Panc1 (cell line): ENCODE measurements around the gene SRSF5. TPM values are rescaled to one million over a fixed set of nuclear protein-coding genes. Genes with fewer than 3 reads are reported as not detected.

Experiments used
- ATAC-seq: fragments of 200-7000 bp; cut with Tn5 transposase; 2 replicates; pipeline ENCODE4 v1.9.1; 2020; ENCODE audit warnings: mild to moderate bottlenecking, moderate library complexity
- BruUV-seq: library from RNA; stranded (reverse); fragments of 400-500 nt; replicated peaks from 2 replicates; lab custom pipeline; 2021; lab: Mats Ljungman, UMichigan
- CTCF ChIA-PET: fragments of 300-600 bp; sonication (Branson Sonifier 250); formaldehyde crosslinking; loops from one replicate; lab custom pipeline; 2022; ENCODE audit warnings: antibody characterized with exemption; lab: Charles Lee
- POLR2A ChIA-PET: fragments of 300-600 bp; sonication (Branson Sonifier 250); formaldehyde crosslinking; loops from one replicate; lab custom pipeline; 2022; ENCODE audit warnings: antibody characterized with exemption; lab: Charles Lee
- DNase-seq: peaks from one replicate; pipeline ENCODE4 v3.0.0-alpha.2; 2010; ENCODE audit warnings: low read depth, low spot score
- H3K27ac ChIP-seq: 2 replicates; pipeline ENCODE4 v1.5.1; 2011; ENCODE audit warnings: mild to moderate bottlenecking, low read length, inconsistent platforms
- H3K27me3 ChIP-seq: fragments of 200-500 bp; sonication (Bioruptor generic); 2 replicates; pipeline ENCODE4 v1.6.0; 2014; ENCODE audit warnings: low read length, inconsistent platforms; ENCODE audit not compliant: control insufficient read depth, insufficient read depth
- H3K36me3 ChIP-seq: fragments of 200-500 bp; sonication (Bioruptor generic); 2 replicates; pipeline ENCODE4 v1.5.1; 2014; ENCODE audit warnings: inconsistent platforms, mild to moderate bottlenecking, low read length, moderate library complexity; ENCODE audit not compliant: control insufficient read depth, insufficient read depth
- H3K4me1 ChIP-seq: 2 replicates; pipeline ENCODE4 v1.5.1; 2011; ENCODE audit warnings: inconsistent platforms, mild to moderate bottlenecking, low read length, moderate library complexity; ENCODE audit not compliant: control insufficient read depth, insufficient read depth
- H3K4me3 ChIP-seq, 2 experiments: 2 replicates each; pipeline ENCODE4 v1.5.1; 2011 to 2012; ENCODE audit warnings: low read depth in 2 of 2, low read length in 2 of 2, mild to moderate bottlenecking in 2 of 2, inconsistent platforms in 1 of 2, moderate library complexity in 1 of 2
- H3K9me3 ChIP-seq: fragments of 200-500 bp; sonication (Bioruptor generic); 2 replicates; pipeline ENCODE4 v1.5.1; 2014; ENCODE audit warnings: low read depth, mild to moderate bottlenecking, inconsistent platforms, low read length, moderate library complexity; ENCODE audit not compliant: control insufficient read depth, insufficient read depth
- POLR2AphosphoS5 ChIP-seq: IDR thresholded peaks from 2 replicates; pipeline ENCODE4 v1.6.1; 2012; ENCODE audit warnings: mild to moderate bottlenecking, low read depth, low read length, moderate library complexity
- SIN3A ChIP-seq: IDR thresholded peaks from 2 replicates; pipeline ENCODE4 v1.6.1; 2012; ENCODE audit warnings: low read depth, mild to moderate bottlenecking, low read length, moderate library complexity, borderline replicate concordance; ENCODE audit not compliant: insufficient read depth
- TCF7L2 ChIP-seq: IDR thresholded peaks from 2 replicates; pipeline ENCODE4 v1.6.1; 2011; ENCODE audit warnings: mild to moderate bottlenecking, low read depth, low read length, inconsistent platforms
- in situ Hi-C: cut with HindIII; loops from 2 replicates; pipeline ENCODE4 v1.10.0; 2016; ENCODE audit warnings: low sequenced_read_pairs, low pct_unique_long_range_greater_than_20kb
- intact Hi-C: fragments of 100-400 bp; cut with micrococcal nuclease; formaldehyde crosslinking; loops from one replicate; pipeline ENCODE4 v1.10.0; 2022; ENCODE audit not compliant: unreplicated experiment
- total RNA-seq: library from RNA; stranded (reverse); gene quantifications from one replicate; pipeline ENCODE4 v1.2.1, GENCODE V29; 2021; ENCODE audit not compliant: unreplicated experiment
- TF ChIP-seq, protein P1 (sequence below), 2 experiments: IDR thresholded peaks; 2 replicates each; pipeline ENCODE4 v1.6.1; 2011 to 2012; ENCODE audit warnings: low read depth in 2 of 2, control low read depth in 1 of 2, low read length in 1 of 2, mild to moderate bottlenecking in 1 of 2, moderate library complexity in 1 of 2; ENCODE audit not compliant: insufficient read depth in 1 of 2
- TF ChIP-seq, protein P2 (sequence below): fragments of 450-650 bp; IDR thresholded peaks from 2 replicates; pipeline ENCODE4 v1.5.1; 2017; ENCODE audit warnings: mild to moderate bottlenecking

Gene SRSF5
- total RNA-seq, 1 experiment from 2014 or later, result 154 TPM

DNA sequence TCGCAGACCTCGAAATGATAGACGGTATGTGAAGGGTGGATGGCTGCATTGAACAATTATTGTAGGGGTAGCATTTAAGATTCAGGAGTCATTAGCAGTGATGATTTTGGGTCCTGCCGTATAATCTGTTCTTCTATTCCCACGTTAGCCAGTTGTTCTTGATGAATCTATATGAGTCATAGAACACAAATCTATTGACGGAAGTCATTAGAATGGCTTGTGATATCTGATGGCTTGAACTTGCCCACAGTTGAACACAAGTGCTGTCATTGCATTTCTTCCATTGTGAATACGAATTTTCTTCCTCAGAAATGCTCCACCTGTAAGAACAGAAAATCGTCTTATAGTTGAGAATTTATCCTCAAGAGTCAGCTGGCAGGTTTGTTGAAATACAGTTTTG lies 1.9 kb downstream of the SRSF5 start:
- POLR2A ChIA-PET, result no interaction called here
- TF ChIP-seq POLR2AphosphoS5, result no peak
- no peak for TF ChIP-seq TCF7L2
- TF ChIP-seq, protein P1, sequence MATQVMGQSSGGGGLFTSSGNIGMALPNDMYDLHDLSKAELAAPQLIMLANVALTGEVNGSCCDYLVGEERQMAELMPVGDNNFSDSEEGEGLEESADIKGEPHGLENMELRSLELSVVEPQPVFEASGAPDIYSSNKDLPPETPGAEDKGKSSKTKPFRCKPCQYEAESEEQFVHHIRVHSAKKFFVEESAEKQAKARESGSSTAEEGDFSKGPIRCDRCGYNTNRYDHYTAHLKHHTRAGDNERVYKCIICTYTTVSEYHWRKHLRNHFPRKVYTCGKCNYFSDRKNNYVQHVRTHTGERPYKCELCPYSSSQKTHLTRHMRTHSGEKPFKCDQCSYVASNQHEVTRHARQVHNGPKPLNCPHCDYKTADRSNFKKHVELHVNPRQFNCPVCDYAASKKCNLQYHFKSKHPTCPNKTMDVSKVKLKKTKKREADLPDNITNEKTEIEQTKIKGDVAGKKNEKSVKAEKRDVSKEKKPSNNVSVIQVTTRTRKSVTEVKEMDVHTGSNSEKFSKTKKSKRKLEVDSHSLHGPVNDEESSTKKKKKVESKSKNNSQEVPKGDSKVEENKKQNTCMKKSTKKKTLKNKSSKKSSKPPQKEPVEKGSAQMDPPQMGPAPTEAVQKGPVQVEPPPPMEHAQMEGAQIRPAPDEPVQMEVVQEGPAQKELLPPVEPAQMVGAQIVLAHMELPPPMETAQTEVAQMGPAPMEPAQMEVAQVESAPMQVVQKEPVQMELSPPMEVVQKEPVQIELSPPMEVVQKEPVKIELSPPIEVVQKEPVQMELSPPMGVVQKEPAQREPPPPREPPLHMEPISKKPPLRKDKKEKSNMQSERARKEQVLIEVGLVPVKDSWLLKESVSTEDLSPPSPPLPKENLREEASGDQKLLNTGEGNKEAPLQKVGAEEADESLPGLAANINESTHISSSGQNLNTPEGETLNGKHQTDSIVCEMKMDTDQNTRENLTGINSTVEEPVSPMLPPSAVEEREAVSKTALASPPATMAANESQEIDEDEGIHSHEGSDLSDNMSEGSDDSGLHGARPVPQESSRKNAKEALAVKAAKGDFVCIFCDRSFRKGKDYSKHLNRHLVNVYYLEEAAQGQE (IDR thresholded peaks at IDR 0.05; ENCODE audit: insufficient read depth in 1 of 2, low read depth in 2 of 2, low read length in 1 of 2), result no peak
- TF ChIP-seq SIN3A, result no peak
- TF ChIP-seq, protein P2, sequence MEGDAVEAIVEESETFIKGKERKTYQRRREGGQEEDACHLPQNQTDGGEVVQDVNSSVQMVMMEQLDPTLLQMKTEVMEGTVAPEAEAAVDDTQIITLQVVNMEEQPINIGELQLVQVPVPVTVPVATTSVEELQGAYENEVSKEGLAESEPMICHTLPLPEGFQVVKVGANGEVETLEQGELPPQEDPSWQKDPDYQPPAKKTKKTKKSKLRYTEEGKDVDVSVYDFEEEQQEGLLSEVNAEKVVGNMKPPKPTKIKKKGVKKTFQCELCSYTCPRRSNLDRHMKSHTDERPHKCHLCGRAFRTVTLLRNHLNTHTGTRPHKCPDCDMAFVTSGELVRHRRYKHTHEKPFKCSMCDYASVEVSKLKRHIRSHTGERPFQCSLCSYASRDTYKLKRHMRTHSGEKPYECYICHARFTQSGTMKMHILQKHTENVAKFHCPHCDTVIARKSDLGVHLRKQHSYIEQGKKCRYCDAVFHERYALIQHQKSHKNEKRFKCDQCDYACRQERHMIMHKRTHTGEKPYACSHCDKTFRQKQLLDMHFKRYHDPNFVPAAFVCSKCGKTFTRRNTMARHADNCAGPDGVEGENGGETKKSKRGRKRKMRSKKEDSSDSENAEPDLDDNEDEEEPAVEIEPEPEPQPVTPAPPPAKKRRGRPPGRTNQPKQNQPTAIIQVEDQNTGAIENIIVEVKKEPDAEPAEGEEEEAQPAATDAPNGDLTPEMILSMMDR, result no peak
- Histone ChIP-seq H3K27me3 (no peaks in the 10 kb centered on the region), H3K36me3 (peaks cover 53% of the 10 kb centered on the region), H3K4me3 (peak overlapping the region; percentile 92 to 98), H3K4me1 (peaks cover 4% of the 10 kb centered on the region), H3K9me3 (no peaks in the 10 kb centered on the region), H3K27ac (peak overlapping the region; percentile 97)
- in situ Hi-C loops, result no loop called here
- CTCF ChIA-PET, result no interaction called here
- ATAC-seq (no peak), DNase-seq (no peak)
- intact Hi-C loops, result no loop called here
- TSS peak; percentile 61 for BruUV-seq

DNA sequence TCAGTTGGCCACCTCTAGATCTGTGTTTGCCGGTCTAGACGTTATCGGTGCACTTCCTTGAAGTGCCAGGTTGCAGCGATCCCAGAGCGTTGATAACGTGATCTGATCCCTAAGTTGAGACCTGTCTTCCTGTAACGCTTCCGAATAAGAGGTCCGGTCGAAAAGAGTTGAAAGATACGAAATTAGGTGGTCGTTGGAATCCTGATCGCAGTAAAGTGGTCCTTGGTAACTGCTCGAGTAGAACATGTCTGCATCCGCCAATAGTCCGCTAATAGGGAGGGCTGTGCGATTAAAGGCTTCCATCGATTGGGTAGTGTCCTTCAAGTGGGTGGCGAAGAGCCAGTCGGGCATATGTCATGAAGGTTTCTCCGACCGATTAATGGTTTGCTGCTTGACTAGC lies 2.7 kb downstream of the SRSF5 start:
- Histone ChIP-seq H3K4me3 (no peak overlapping the region), H3K27ac (no peak overlapping the region), H3K4me1 (peaks cover 4% of the 10 kb centered on the region), H3K27me3 (no peaks in the 10 kb centered on the region), H3K36me3 (peaks cover 53% of the 10 kb centered on the region), H3K9me3 (no peaks in the 10 kb centered on the region)
- CTCF ChIA-PET, result no interaction called here
- no TSS peak for BruUV-seq
- in situ Hi-C loops, result no loop called here
- POLR2A ChIA-PET, result no interaction called here
- DNase-seq (no peak), ATAC-seq (no peak)
- intact Hi-C loops, result no loop called here
- TF ChIP-seq SIN3A (no peak), TCF7L2 (no peak), POLR2AphosphoS5 (no peak)
- TF ChIP-seq, protein P1 (IDR thresholded peaks at IDR 0.05; ENCODE audit: insufficient read depth in 1 of 2, low read depth in 2 of 2, low read length in 1 of 2), result no peak
- TF ChIP-seq, protein P2, result no peak
